HEK293 (cell line): Measurements from ENCODE around the gene LYVE1.

Source experiments
- BCL11A ChIP-seq: fragments of 450-650 bp; formaldehyde crosslinking; IDR thresholded peaks from 2 replicates; pipeline ENCODE4 v1.5.1; 2016; ENCODE audit warnings: low read depth, missing biosample characterization, missing genetic modification characterization
- EGR2 ChIP-seq: fragments of 450-650 bp; formaldehyde crosslinking; IDR thresholded peaks from 2 replicates; pipeline ENCODE4 v1.5.1; 2016; ENCODE audit warnings: low read depth, missing biosample characterization, missing genetic modification characterization
- KLF1 ChIP-seq: fragments of 450-650 bp; formaldehyde crosslinking; IDR thresholded peaks from 2 replicates; pipeline ENCODE4 v1.5.1; 2016; ENCODE audit warnings: missing biosample characterization, missing genetic modification characterization
- KLF10 ChIP-seq: fragments of 450-650 bp; IDR thresholded peaks from 2 replicates; pipeline ENCODE4 v1.5.1; 2018; ENCODE audit warnings: missing biosample characterization, mild to moderate bottlenecking, missing genetic modification characterization
- KLF16 ChIP-seq: fragments of 450-650 bp; formaldehyde crosslinking; IDR thresholded peaks from 2 replicates; pipeline ENCODE4 v1.5.1; 2017; ENCODE audit warnings: missing biosample characterization, missing genetic modification characterization
- MEIS1 ChIP-seq: sonication (generic); formaldehyde crosslinking; IDR thresholded peaks from 2 replicates; pipeline ENCODE4 v1.8.1; 2022; ENCODE audit warnings: missing genetic modification reagents, mild to moderate bottlenecking, borderline replicate concordance
- OSR2 ChIP-seq: fragments of 450-650 bp; formaldehyde crosslinking; IDR thresholded peaks from 2 replicates; pipeline ENCODE4 v1.5.1; 2016; ENCODE audit warnings: missing biosample characterization, missing genetic modification characterization
- SP7 ChIP-seq: fragments of 450-650 bp; formaldehyde crosslinking; IDR thresholded peaks from 2 replicates; pipeline ENCODE4 v1.5.1; 2016; ENCODE audit warnings: missing biosample characterization, missing genetic modification characterization
- TRIM28 ChIP-seq: IDR thresholded peaks from 2 replicates; pipeline ENCODE4 v1.6.1; 2011; ENCODE audit warnings: low read length, control low read depth, borderline replicate concordance
- YY1 ChIP-seq: fragments of 450-650 bp; formaldehyde crosslinking; IDR thresholded peaks from 2 replicates; pipeline ENCODE4 v1.5.1; 2018; ENCODE audit warnings: missing biosample characterization, missing genetic modification characterization
- YY2 ChIP-seq: fragments of 450-650 bp; formaldehyde crosslinking; IDR thresholded peaks from 2 replicates; pipeline ENCODE4 v1.5.1; 2016; ENCODE audit warnings: missing biosample characterization, missing genetic modification characterization
- ZFP37 ChIP-seq: fragments of 450-650 bp; formaldehyde crosslinking; IDR thresholded peaks from 2 replicates; pipeline ENCODE4 v1.5.1; 2016; ENCODE audit warnings: missing biosample characterization, missing genetic modification characterization
- ZIC2 ChIP-seq: fragments of 450-650 bp; formaldehyde crosslinking; IDR thresholded peaks from 2 replicates; pipeline ENCODE4 v1.5.1; 2016; ENCODE audit warnings: missing biosample characterization, missing genetic modification characterization
- ZNF184 ChIP-seq: fragments of 450-650 bp; IDR thresholded peaks from 2 replicates; pipeline ENCODE4 v1.5.1; 2018; ENCODE audit warnings: missing biosample characterization, mild to moderate bottlenecking, missing genetic modification characterization
- ZNF24 ChIP-seq: fragments of 450-650 bp; formaldehyde crosslinking; IDR thresholded peaks from 2 replicates; pipeline ENCODE4 v1.5.1; 2016; ENCODE audit warnings: missing biosample characterization, missing genetic modification characterization
- ZNF292 ChIP-seq: fragments of 450-650 bp; formaldehyde crosslinking; IDR thresholded peaks from 2 replicates; pipeline ENCODE4 v1.5.1; 2016; ENCODE audit warnings: low read depth, missing biosample characterization, missing genetic modification characterization, borderline replicate concordance
- ZNF311 ChIP-seq: fragments of 450-650 bp; formaldehyde crosslinking; IDR thresholded peaks from 2 replicates; pipeline ENCODE4 v1.5.1; 2017; ENCODE audit warnings: missing biosample characterization, missing genetic modification characterization, borderline replicate concordance
- ZNF324 ChIP-seq: fragments of 450-650 bp; formaldehyde crosslinking; IDR thresholded peaks from 2 replicates; pipeline ENCODE4 v1.5.1; 2016; ENCODE audit warnings: missing biosample characterization, missing genetic modification characterization
- ZNF335 ChIP-seq: fragments of 450-650 bp; formaldehyde crosslinking; conservative IDR thresholded peaks from 2 replicates; pipeline ENCODE4 v1.5.1; 2016; ENCODE audit warnings: missing biosample characterization, missing genetic modification characterization
- ZNF341 ChIP-seq: fragments of 450-650 bp; formaldehyde crosslinking; IDR thresholded peaks from 2 replicates; pipeline ENCODE4; 2016; ENCODE audit warnings: low read depth, missing biosample characterization, missing genetic modification characterization
- ZNF350 ChIP-seq: fragments of 450-650 bp; formaldehyde crosslinking; IDR thresholded peaks from 2 replicates; pipeline ENCODE4 v1.5.0; 2017; ENCODE audit warnings: missing biosample characterization, mild to moderate bottlenecking, missing genetic modification characterization
- ZNF423 ChIP-seq: fragments of 450-650 bp; formaldehyde crosslinking; IDR thresholded peaks from 2 replicates; pipeline ENCODE4 v1.5.1; 2016; ENCODE audit warnings: missing biosample characterization, missing genetic modification characterization
- ZNF48 ChIP-seq: fragments of 450-650 bp; formaldehyde crosslinking; IDR thresholded peaks from 2 replicates; pipeline ENCODE4 v1.5.1; 2016; ENCODE audit warnings: missing biosample characterization, missing genetic modification characterization
- ZNF501 ChIP-seq: fragments of 450-650 bp; formaldehyde crosslinking; IDR thresholded peaks from 2 replicates; pipeline ENCODE4 v1.5.1; 2016; ENCODE audit warnings: missing biosample characterization, missing genetic modification characterization
- ZNF610 ChIP-seq: fragments of 450-650 bp; formaldehyde crosslinking; IDR thresholded peaks from 2 replicates; pipeline ENCODE4 v1.5.1; 2016; ENCODE audit warnings: missing biosample characterization, missing genetic modification characterization, borderline replicate concordance
- ZNF621 ChIP-seq: fragments of 450-650 bp; formaldehyde crosslinking; IDR thresholded peaks from 2 replicates; pipeline ENCODE4 v1.5.1; 2017; ENCODE audit warnings: missing biosample characterization, missing genetic modification characterization
- ZNF629 ChIP-seq: fragments of 450-650 bp; formaldehyde crosslinking; IDR thresholded peaks from 2 replicates; pipeline ENCODE4 v1.5.1; 2017; ENCODE audit warnings: missing biosample characterization, missing genetic modification characterization
- ZSCAN30 ChIP-seq: fragments of 450-650 bp; IDR thresholded peaks from 2 replicates; pipeline ENCODE4 v1.5.1; 2018; ENCODE audit warnings: missing biosample characterization, mild to moderate bottlenecking, missing genetic modification characterization, moderate library complexity
- ZXDB ChIP-seq: fragments of 450-650 bp; formaldehyde crosslinking; IDR thresholded peaks from 2 replicates; pipeline ENCODE4 v1.5.1; 2016; ENCODE audit warnings: missing biosample characterization, missing genetic modification characterization
- TF ChIP-seq, protein P1 (sequence below): fragments of 450-650 bp; formaldehyde crosslinking; IDR thresholded peaks from 2 replicates; pipeline ENCODE4 v1.5.1; 2017; ENCODE audit warnings: missing biosample characterization, missing genetic modification characterization
- TF ChIP-seq, protein P2 (sequence below): fragments of 450-650 bp; formaldehyde crosslinking; IDR thresholded peaks from 2 replicates; pipeline ENCODE4 v1.5.1; 2016; ENCODE audit warnings: missing biosample characterization, missing genetic modification characterization, borderline replicate concordance
- TF ChIP-seq, protein P3 (sequence below): fragments of 450-650 bp; formaldehyde crosslinking; IDR thresholded peaks from 2 replicates; pipeline ENCODE4 v1.5.1; 2016; ENCODE audit warnings: missing biosample characterization, missing genetic modification characterization
- TF ChIP-seq, protein P4 (sequence below): fragments of 450-650 bp; formaldehyde crosslinking; optimal IDR thresholded peaks from 2 replicates; pipeline ENCODE3; 2016; ENCODE audit warnings: missing biosample characterization, mild to moderate bottlenecking, missing genetic modification characterization

Gene LYVE1

DNA sequence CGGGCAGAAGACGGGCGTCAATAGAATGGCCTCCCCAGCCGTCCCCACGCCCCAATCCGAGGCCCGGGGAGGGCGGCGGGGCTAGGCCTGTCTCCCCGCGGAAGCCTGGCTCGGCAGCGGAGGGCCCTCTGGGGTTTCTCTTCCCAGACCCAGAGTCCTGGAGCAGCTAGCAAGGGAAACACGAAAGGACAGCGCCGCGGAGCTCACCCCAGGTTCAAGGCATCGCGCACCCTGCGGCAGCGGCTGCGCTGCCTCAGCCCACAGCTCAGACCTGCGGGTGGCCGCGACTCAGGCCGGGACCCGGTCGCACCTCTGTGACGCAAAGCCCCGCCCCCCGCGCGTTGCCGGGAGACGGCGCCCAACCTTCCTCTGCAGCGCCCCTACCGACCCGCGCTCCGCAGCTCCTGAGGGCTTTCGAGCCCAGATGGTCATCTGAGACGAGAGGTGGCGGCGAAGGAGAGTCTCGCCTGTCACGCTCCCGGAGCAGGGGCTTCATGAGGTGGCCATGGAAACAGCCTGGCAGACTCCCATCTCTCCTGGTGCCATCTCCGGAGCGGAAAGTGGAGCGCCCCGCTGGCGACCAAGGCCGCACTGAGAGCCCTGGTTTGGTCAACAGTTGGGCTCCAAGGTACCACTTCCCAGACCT is 27.4 kb downstream of the LYVE1 start, which contains the start of gene RNF141 (continued):
- TF ChIP-seq ZIC2, result peak; percentile 75
- peak; percentile 34 for TF ChIP-seq EGR2 (tag by site-specific recombination)
- TF ChIP-seq, protein P1, sequence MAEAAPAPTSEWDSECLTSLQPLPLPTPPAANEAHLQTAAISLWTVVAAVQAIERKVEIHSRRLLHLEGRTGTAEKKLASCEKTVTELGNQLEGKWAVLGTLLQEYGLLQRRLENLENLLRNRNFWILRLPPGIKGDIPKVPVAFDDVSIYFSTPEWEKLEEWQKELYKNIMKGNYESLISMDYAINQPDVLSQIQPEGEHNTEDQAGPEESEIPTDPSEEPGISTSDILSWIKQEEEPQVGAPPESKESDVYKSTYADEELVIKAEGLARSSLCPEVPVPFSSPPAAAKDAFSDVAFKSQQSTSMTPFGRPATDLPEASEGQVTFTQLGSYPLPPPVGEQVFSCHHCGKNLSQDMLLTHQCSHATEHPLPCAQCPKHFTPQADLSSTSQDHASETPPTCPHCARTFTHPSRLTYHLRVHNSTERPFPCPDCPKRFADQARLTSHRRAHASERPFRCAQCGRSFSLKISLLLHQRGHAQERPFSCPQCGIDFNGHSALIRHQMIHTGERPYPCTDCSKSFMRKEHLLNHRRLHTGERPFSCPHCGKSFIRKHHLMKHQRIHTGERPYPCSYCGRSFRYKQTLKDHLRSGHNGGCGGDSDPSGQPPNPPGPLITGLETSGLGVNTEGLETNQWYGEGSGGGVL, result no peak
- TF ChIP-seq ZNF621 (tag by site-specific recombination), result no peak
- TF ChIP-seq ZNF501, result 0 out of 2 replicates have a peak, but pooled peaks have one; percentile 65
- TF ChIP-seq ZNF48, result no peak
- TF ChIP-seq ZXDB (tag by site-specific recombination), result peak; percentile 82
- TF ChIP-seq BCL11A (tag by site-specific recombination), result no peak; the same call in 1 of the 2 replicates
- TF ChIP-seq MEIS1 (CRISPR knock-in tag), result 0 out of 2 replicates have a peak, but pooled peaks have one; percentile 26
- peak; percentile 60; the same call in 1 of the 2 replicates for TF ChIP-seq ZSCAN30 (tag by site-specific recombination)
- TF ChIP-seq ZNF423, result 0 out of 2 replicates have a peak, but pooled peaks have one; percentile 19
- TF ChIP-seq ZNF610 (tag by site-specific recombination), result no peak
- peak; percentile 53; the same call in 1 of the 2 replicates for TF ChIP-seq SP7 (tag by site-specific recombination)
- peak; percentile 67; the same call in 1 of the 2 replicates for TF ChIP-seq TRIM28
- TF ChIP-seq, protein P2, sequence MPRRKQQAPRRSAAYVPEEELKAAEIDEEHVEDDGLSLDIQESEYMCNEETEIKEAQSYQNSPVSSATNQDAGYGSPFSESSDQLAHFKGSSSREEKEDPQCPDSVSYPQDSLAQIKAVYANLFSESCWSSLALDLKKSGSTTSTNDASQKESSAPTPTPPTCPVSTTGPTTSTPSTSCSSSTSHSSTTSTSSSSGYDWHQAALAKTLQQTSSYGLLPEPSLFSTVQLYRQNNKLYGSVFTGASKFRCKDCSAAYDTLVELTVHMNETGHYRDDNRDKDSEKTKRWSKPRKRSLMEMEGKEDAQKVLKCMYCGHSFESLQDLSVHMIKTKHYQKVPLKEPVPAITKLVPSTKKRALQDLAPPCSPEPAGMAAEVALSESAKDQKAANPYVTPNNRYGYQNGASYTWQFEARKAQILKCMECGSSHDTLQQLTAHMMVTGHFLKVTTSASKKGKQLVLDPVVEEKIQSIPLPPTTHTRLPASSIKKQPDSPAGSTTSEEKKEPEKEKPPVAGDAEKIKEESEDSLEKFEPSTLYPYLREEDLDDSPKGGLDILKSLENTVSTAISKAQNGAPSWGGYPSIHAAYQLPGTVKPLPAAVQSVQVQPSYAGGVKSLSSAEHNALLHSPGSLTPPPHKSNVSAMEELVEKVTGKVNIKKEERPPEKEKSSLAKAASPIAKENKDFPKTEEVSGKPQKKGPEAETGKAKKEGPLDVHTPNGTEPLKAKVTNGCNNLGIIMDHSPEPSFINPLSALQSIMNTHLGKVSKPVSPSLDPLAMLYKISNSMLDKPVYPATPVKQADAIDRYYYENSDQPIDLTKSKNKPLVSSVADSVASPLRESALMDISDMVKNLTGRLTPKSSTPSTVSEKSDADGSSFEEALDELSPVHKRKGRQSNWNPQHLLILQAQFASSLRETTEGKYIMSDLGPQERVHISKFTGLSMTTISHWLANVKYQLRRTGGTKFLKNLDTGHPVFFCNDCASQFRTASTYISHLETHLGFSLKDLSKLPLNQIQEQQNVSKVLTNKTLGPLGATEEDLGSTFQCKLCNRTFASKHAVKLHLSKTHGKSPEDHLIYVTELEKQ (tag by site-specific recombination), result no peak
- TF ChIP-seq ZNF24, result peak; percentile 60; the same call in 1 of the 2 replicates
- TF ChIP-seq ZFP37 (tag by site-specific recombination), result 0 out of 2 replicates have a peak, but pooled peaks have one; percentile 48
- TF ChIP-seq KLF10 (tag by site-specific recombination), result peak; percentile 90
- no peak for TF ChIP-seq ZNF311
- TF ChIP-seq, protein P3, sequence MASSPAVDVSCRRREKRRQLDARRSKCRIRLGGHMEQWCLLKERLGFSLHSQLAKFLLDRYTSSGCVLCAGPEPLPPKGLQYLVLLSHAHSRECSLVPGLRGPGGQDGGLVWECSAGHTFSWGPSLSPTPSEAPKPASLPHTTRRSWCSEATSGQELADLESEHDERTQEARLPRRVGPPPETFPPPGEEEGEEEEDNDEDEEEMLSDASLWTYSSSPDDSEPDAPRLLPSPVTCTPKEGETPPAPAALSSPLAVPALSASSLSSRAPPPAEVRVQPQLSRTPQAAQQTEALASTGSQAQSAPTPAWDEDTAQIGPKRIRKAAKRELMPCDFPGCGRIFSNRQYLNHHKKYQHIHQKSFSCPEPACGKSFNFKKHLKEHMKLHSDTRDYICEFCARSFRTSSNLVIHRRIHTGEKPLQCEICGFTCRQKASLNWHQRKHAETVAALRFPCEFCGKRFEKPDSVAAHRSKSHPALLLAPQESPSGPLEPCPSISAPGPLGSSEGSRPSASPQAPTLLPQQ (tag by site-specific recombination), result 0 out of 2 replicates have a peak, but pooled peaks have one; percentile 50
- TF ChIP-seq, protein P4, sequence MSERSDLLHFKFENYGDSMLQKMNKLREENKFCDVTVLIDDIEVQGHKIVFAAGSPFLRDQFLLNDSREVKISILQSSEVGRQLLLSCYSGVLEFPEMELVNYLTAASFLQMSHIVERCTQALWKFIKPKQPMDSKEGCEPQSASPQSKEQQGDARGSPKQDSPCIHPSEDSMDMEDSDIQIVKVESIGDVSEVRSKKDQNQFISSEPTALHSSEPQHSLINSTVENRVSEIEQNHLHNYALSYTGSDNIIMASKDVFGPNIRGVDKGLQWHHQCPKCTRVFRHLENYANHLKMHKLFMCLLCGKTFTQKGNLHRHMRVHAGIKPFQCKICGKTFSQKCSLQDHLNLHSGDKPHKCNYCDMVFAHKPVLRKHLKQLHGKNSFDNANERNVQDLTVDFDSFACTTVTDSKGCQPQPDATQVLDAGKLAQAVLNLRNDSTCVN (tag by site-specific recombination), result peak; percentile 88
- TF ChIP-seq KLF16, result peak; percentile 87
- TF ChIP-seq ZNF335 (tag by site-specific recombination), result peak; percentile 96
- no peak for TF ChIP-seq ZNF292 (tag by site-specific recombination)
- peak; percentile 44; the same call in 1 of the 2 replicates for TF ChIP-seq ZNF324 (tag by site-specific recombination)
- 0 out of 2 replicates have a peak, but pooled peaks have one; percentile 7 for TF ChIP-seq OSR2 (tag by site-specific recombination)
- no peak for TF ChIP-seq ZNF184
- 0 out of 2 replicates have a peak, but pooled peaks have one; percentile 25 for TF ChIP-seq YY2 (tag by site-specific recombination)
- no peak for TF ChIP-seq ZNF350 (tag by site-specific recombination)
- peak; percentile 39; the same call in 1 of the 2 replicates for TF ChIP-seq KLF1 (tag by site-specific recombination)
- peak; percentile 62; the same call in 1 of the 2 replicates for TF ChIP-seq YY1 (tag by site-specific recombination)
- TF ChIP-seq ZNF629, result peak; percentile 74
- peak; percentile 46; the same call in 1 of the 2 replicates for TF ChIP-seq ZNF341 (tag by site-specific recombination)
